Measurements from ENCODE around the gene KRT1.

- no peak for TF ChIP-seq CTCF (IDR thresholded peaks at IDR 0.05)
- no peak for TF ChIP-seq POLR2A (IDR thresholded peaks at IDR 0.05; ENCODE audit: low read depth)
- no peak for TF ChIP-seq POLR2AphosphoS5 (IDR thresholded peaks at IDR 0.05)
- TF ChIP-seq EP300 (IDR thresholded peaks at IDR 0.05) = no peak
Measured at GRCh38 chr12:52673713-52674432, 6.3 kb downstream of the KRT1 start.

Data from esophagus muscularis mucosa (tissue), 4 donors.